ENCODE data around the gene SPEF2.

Gene SPEF2

GRCh38 chr5:35785601-35786085 is 168.0 kb downstream of the SPEF2 start:
- DNase-seq (ENCODE audit: low spot score) = peak; percentile 50

- DNase-seq (ENCODE audit: low spot score) = no peak
Observed at GRCh38 chr5:35788724-35789123, 171.1 kb downstream of the SPEF2 start.

GRCh38 chr5:35789732-35790456 is 172.2 kb downstream of the SPEF2 start:
- no peak for DNase-seq (ENCODE audit: low spot score)

- DNase-seq (ENCODE audit: low spot score) = no peak
Observed at GRCh38 chr5:35790457-35790822, 172.8 kb downstream of the SPEF2 start.

GRCh38 chr5:35794328-35794619 is 176.6 kb downstream of the SPEF2 start:
- DNase-seq (ENCODE audit: low spot score) = no peak

GRCh38 chr5:35794684-35795375 is 177.2 kb downstream of the SPEF2 start:
- no peak for DNase-seq (ENCODE audit: low spot score)

GRCh38 chr5:35799181-35799580 is 181.5 kb downstream of the SPEF2 start:
- DNase-seq (ENCODE audit: low spot score) = no peak

- DNase-seq (ENCODE audit: low spot score) = no peak
Observed at GRCh38 chr5:35799753-35800152, 182.1 kb downstream of the SPEF2 start.

GRCh38 chr5:35803191-35803651 is 185.6 kb downstream of the SPEF2 start:
- peak; percentile 33 for DNase-seq (ENCODE audit: low spot score)

- no peak for DNase-seq (ENCODE audit: low spot score)
Observed at GRCh38 chr5:35804201-35804653, 186.6 kb downstream of the SPEF2 start.

- no peak for DNase-seq (ENCODE audit: low spot score)
Observed at GRCh38 chr5:35804841-35805240, 187.2 kb downstream of the SPEF2 start.

- DNase-seq (ENCODE audit: low spot score) = no peak
Observed at GRCh38 chr5:35810601-35811000, 192.9 kb downstream of the SPEF2 start.

GRCh38 chr5:35811108-35811741 is 193.6 kb downstream of the SPEF2 start:
- peak; percentile 72 for DNase-seq (ENCODE audit: low spot score)

GRCh38 chr5:35813521-35813920 is 195.9 kb downstream of the SPEF2 start:
- no peak for DNase-seq (ENCODE audit: low spot score)

GRCh38 chr5:35815089-35815936 is 197.7 kb downstream of the SPEF2 start:
- peak; percentile 52 for DNase-seq (ENCODE audit: low spot score)

GRCh38 chr5:35816881-35817521 is 199.3 kb downstream of the SPEF2 start:
- peak; percentile 67 for DNase-seq (ENCODE audit: low spot score)

- DNase-seq (ENCODE audit: low spot score) = no peak
Observed at GRCh38 chr5:35819026-35819425, 201.4 kb downstream of the SPEF2 start.

- peak; percentile 33 for DNase-seq (ENCODE audit: low spot score)
Observed at GRCh38 chr5:35819668-35820067, 202.0 kb downstream of the SPEF2 start.

- no peak for DNase-seq (ENCODE audit: low spot score)
Observed at GRCh38 chr5:35820735-35821134, 203.1 kb downstream of the SPEF2 start.

- no peak for DNase-seq (ENCODE audit: low spot score)
Observed at GRCh38 chr5:35821513-35821912, 203.8 kb downstream of the SPEF2 start.

- peak; percentile 76 for DNase-seq (ENCODE audit: low spot score)
Observed at GRCh38 chr5:35822511-35822910, 204.8 kb downstream of the SPEF2 start.

Data from CD4-positive, alpha-beta T cell treated with Interleukin-6 at 100 ng/mL for 8 hours (primary cell).